H1 (cell line): Measurements from ENCODE around the gene MAF. TPM values are rescaled to one million over a fixed set of nuclear protein-coding genes. Genes with fewer than 3 reads are reported as not detected.

Experiments used
- CTCF ChIA-PET: fragments of 300-600 bp; sonication (Branson Sonifier 250); formaldehyde crosslinking; loops from one replicate; lab custom pipeline; 2021; ENCODE audit not compliant: partially characterized antibody; lab: Charles Lee
- POLR2A ChIA-PET: fragments of 300-600 bp; sonication (Branson Sonifier 250); formaldehyde crosslinking; loops from one replicate; lab custom pipeline; 2021; ENCODE audit warnings: inconsistent platforms; ENCODE audit not compliant: partially characterized antibody; lab: Charles Lee
- DNase-seq, 2 experiments: peaks; one replicate each; pipeline versions ENCODE4 v3.0.0 to v3.0.0-alpha.2; 2010 to 2022; ENCODE audit warnings: low spot score in 2 of 2, low read depth in 1 of 2, mixed read lengths in 1 of 2
- FAIRE-seq: peaks from 2 replicates; lab custom pipeline; 2011; peaks lifted over from hg19 to GRCh38; lab: Jason Lieb, UNC
- H2AFZ ChIP-seq: 2 replicates; pipeline ENCODE4 v1.8.1; 2012; ENCODE audit warnings: low read length, inconsistent platforms
- H2AK5ac ChIP-seq: 2 replicates; pipeline ENCODE4 v1.6.1; 2013; ENCODE audit warnings: low read depth, low read length
- H2BK120ac ChIP-seq: replicated peaks from 2 replicates; pipeline ENCODE3; 2013; ENCODE audit warnings: low read depth, low read length, inconsistent platforms
- H2BK12ac ChIP-seq: 2 replicates; pipeline ENCODE4 v1.6.1; 2013; ENCODE audit warnings: low read depth, low read length
- H2BK15ac ChIP-seq: 2 replicates; pipeline ENCODE4 v1.6.1; 2013; ENCODE audit warnings: low read length
- H2BK20ac ChIP-seq: 2 replicates; pipeline ENCODE4 v1.6.1; 2013; ENCODE audit warnings: low read length
- H2BK5ac ChIP-seq: 2 replicates; pipeline ENCODE4 v1.6.1; 2013; ENCODE audit warnings: low read depth, low read length
- H3K14ac ChIP-seq: 2 replicates; pipeline ENCODE4 v1.6.1; 2013; ENCODE audit warnings: inconsistent platforms; ENCODE audit not compliant: insufficient read length
- H3K18ac ChIP-seq: 2 replicates; pipeline ENCODE4 v1.6.1; 2013; ENCODE audit warnings: low read length; ENCODE audit errors: extremely low read depth
- H3K23ac ChIP-seq: 2 replicates; pipeline ENCODE4 v1.6.1; 2013; ENCODE audit warnings: inconsistent platforms; ENCODE audit not compliant: insufficient read length
- H3K23me2 ChIP-seq: 2 replicates; pipeline ENCODE4 v1.6.1; 2013; ENCODE audit warnings: low read depth, low read length
- H3K27ac ChIP-seq: 2 replicates; pipeline ENCODE4 v1.6.1; 2011; ENCODE audit warnings: low read depth, low read length, inconsistent platforms
- H3K27me3 ChIP-seq, 4 experiments: replicated peaks in 1 of 4; 1 replicate in 1 of 4; 2 replicates in 3 of 4; pipeline versions ENCODE4 v1.6.1 to v1.8.1; 2011 to 2013; ENCODE audit warnings: low read length in 3 of 4, mild to moderate bottlenecking in 3 of 4, inconsistent platforms in 2 of 4, mixed read lengths in 2 of 4, moderate library complexity in 1 of 4; ENCODE audit not compliant: control insufficient read depth in 3 of 4, insufficient read depth in 3 of 4; ENCODE audit errors: extremely low read depth in 1 of 4
- H3K36me3 ChIP-seq, 4 experiments: 2 replicates each; pipeline versions ENCODE4 v1.6.1 to v1.8.1; 2011 to 2013; ENCODE audit warnings: mild to moderate bottlenecking in 4 of 4, low read length in 3 of 4, moderate library complexity in 2 of 4, control low read depth in 1 of 4, inconsistent platforms in 1 of 4; ENCODE audit not compliant: insufficient read depth in 4 of 4, control insufficient read depth in 2 of 4
- H3K4ac ChIP-seq: replicated peaks from 2 replicates; pipeline ENCODE3; 2013; ENCODE audit warnings: low read length, low read depth, mixed read lengths, inconsistent platforms; ENCODE audit not compliant: insufficient read length
- H3K4me1 ChIP-seq, 4 experiments: replicated peaks in 1 of 4; 1 replicate in 1 of 4; 2 replicates in 3 of 4; pipeline versions ENCODE4 v1.6.1 to v1.8.1; 2011 to 2013; ENCODE audit warnings: low read length in 3 of 4, inconsistent platforms in 2 of 4, mixed read lengths in 1 of 4; ENCODE audit not compliant: insufficient read depth in 4 of 4, control insufficient read depth in 3 of 4
- H3K4me2 ChIP-seq, 2 experiments: 2 replicates each; pipeline versions ENCODE4 v1.6.1 to v1.8.1; 2011 to 2013; ENCODE audit warnings: low read depth in 2 of 2, low read length in 2 of 2, control low read depth in 1 of 2, inconsistent platforms in 1 of 2, mild to moderate bottlenecking in 1 of 2; ENCODE audit not compliant: insufficient read depth in 1 of 2
- H3K4me3 ChIP-seq, 4 experiments: fragments of 200-600, 300-600 bp in 1 of 4; sonication (generic), shearing (Covaris generic), sonication (Bioruptor Twin) in 1 of 4; 2 replicates each; pipeline versions ENCODE4 v1.5.1 to v1.8.1; 2011 to 2016; ENCODE audit warnings: low read length in 4 of 4, low read depth in 3 of 4, control low read depth in 2 of 4, inconsistent platforms in 2 of 4, mild to moderate bottlenecking in 2 of 4, mixed read lengths in 1 of 4, moderate library complexity in 1 of 4; ENCODE audit not compliant: insufficient read depth in 2 of 4; ENCODE audit errors: extremely low read depth in 1 of 4
- H3K56ac ChIP-seq: replicated peaks from 2 replicates; pipeline ENCODE3; 2013; ENCODE audit warnings: low read depth, mild to moderate bottlenecking, mixed read lengths, low read length, inconsistent platforms; ENCODE audit not compliant: insufficient read length
- H3K79me1 ChIP-seq: 2 replicates; pipeline ENCODE4 v1.6.1; 2013; ENCODE audit warnings: low read depth, low read length, control low read depth
- H3K79me2 ChIP-seq, 2 experiments: 2 replicates each; pipeline versions ENCODE4 v1.6.1 to v1.8.1; 2012 to 2013; ENCODE audit warnings: low read length in 2 of 2, mild to moderate bottlenecking in 2 of 2, inconsistent platforms in 1 of 2; ENCODE audit not compliant: insufficient read depth in 2 of 2, control insufficient read depth in 1 of 2
- H3K9ac ChIP-seq, 4 experiments: replicated peaks in 1 of 4; 1 replicate in 1 of 4; 2 replicates in 3 of 4; pipeline versions ENCODE4 v1.6.1 to v1.8.1; 2011 to 2013; ENCODE audit warnings: low read depth in 3 of 4, low read length in 3 of 4, control low read depth in 2 of 4, mild to moderate bottlenecking in 2 of 4, moderate library complexity in 2 of 4, inconsistent platforms in 1 of 4; ENCODE audit errors: extremely low read depth in 1 of 4
- H3K9me3 ChIP-seq, 2 experiments: 2 replicates each; pipeline versions ENCODE4 v1.6.1 to v1.8.1; 2012 to 2013; ENCODE audit warnings: mild to moderate bottlenecking in 2 of 2, moderate library complexity in 2 of 2, control low read depth in 1 of 2, inconsistent platforms in 1 of 2, low read depth in 1 of 2, low read length in 1 of 2, mixed read lengths in 1 of 2; ENCODE audit not compliant: insufficient read depth in 2 of 2
- H4K20me1 ChIP-seq, 2 experiments: replicated peaks in 1 of 2; 2 replicates each; pipeline versions ENCODE3 to v1.8.1; 2011 to 2013; ENCODE audit warnings: inconsistent platforms in 2 of 2, low read length in 2 of 2, mild to moderate bottlenecking in 1 of 2; ENCODE audit not compliant: insufficient read depth in 2 of 2, control insufficient read depth in 1 of 2
- H4K5ac ChIP-seq: 2 replicates; pipeline ENCODE4 v1.6.1; 2013; ENCODE audit warnings: low read length, low read depth, mixed read lengths, inconsistent platforms; ENCODE audit not compliant: insufficient read length
- H4K8ac ChIP-seq: 2 replicates; pipeline ENCODE4 v1.8.0; 2013; ENCODE audit warnings: mild to moderate bottlenecking, moderate library complexity, low read length, inconsistent platforms; ENCODE audit not compliant: insufficient read depth; ENCODE audit errors: extremely low read depth
- H4K91ac ChIP-seq: replicated peaks from 2 replicates; pipeline ENCODE3; 2013; ENCODE audit warnings: low read length, mixed read lengths, inconsistent platforms; ENCODE audit not compliant: insufficient read length
- CBX8 ChIP-seq: fragments of 300-800, 300-1000 bp; sonication (generic); IDR thresholded peaks from 2 replicates; pipeline ENCODE4 v1.7.1; 2016; ENCODE audit warnings: low read depth, low read length, borderline replicate concordance
- CEBPB ChIP-seq: IDR thresholded peaks from 2 replicates; pipeline ENCODE4 v1.6.1; 2012; ENCODE audit warnings: low read depth, low read length
- CHD2 ChIP-seq: IDR thresholded peaks from 2 replicates; pipeline ENCODE4 v1.6.1; 2012; ENCODE audit warnings: low read length, improper control_type of control experiment
- CTBP2 ChIP-seq: IDR thresholded peaks from 2 replicates; pipeline ENCODE4 v1.7.0; 2011; ENCODE audit warnings: borderline replicate concordance, mild to moderate bottlenecking, moderate library complexity, mixed read lengths, low read length; ENCODE audit not compliant: insufficient read depth, insufficient read length
- KDM5A ChIP-seq: fragments of 200-600 bp; IDR thresholded peaks from 2 replicates; pipeline ENCODE4 v1.7.1; 2012; ENCODE audit warnings: mild to moderate bottlenecking, low read length, inconsistent platforms, mixed read lengths
- NRF1 ChIP-seq: IDR thresholded peaks from 2 replicates; pipeline ENCODE4 v1.6.1; 2011; ENCODE audit warnings: mild to moderate bottlenecking, low read depth, low read length, improper control_type of control experiment
- PHF8 ChIP-seq: fragments of 200-600 bp; sonication (generic); conservative IDR thresholded peaks from 2 replicates; pipeline ENCODE4 v1.7.1; 2012; ENCODE audit warnings: low read depth, mild to moderate bottlenecking, inconsistent platforms, low read length, moderate library complexity
- POLR2AphosphoS5 ChIP-seq: IDR thresholded peaks from 2 replicates; pipeline ENCODE4 v1.6.1; 2011; ENCODE audit warnings: low read depth, low read length
- POU5F1 ChIP-seq: IDR thresholded peaks from 2 replicates; pipeline ENCODE4 v1.6.1; 2011; ENCODE audit warnings: low read depth, mild to moderate bottlenecking, low read length, moderate library complexity
- RFX5 ChIP-seq: IDR thresholded peaks from 2 replicates; pipeline ENCODE4 v1.6.1; 2011; ENCODE audit warnings: low read depth, low read length, improper control_type of control experiment, borderline replicate concordance
- TEAD4 ChIP-seq: IDR thresholded peaks from 2 replicates; pipeline ENCODE4 v1.6.1; 2012; ENCODE audit warnings: low read depth, low read length, inconsistent platforms, mixed read lengths
- YY1 ChIP-seq: IDR thresholded peaks from 2 replicates; pipeline ENCODE4 v1.6.1; 2011; ENCODE audit warnings: low read depth, mild to moderate bottlenecking, low read length
- ZNF274 ChIP-seq: IDR thresholded peaks from 2 replicates; pipeline ENCODE4 v1.7.0; 2012; ENCODE audit warnings: low read length, borderline replicate concordance; ENCODE audit errors: extremely low read depth
- WGBS, 2 experiments: shearing (Covaris generic) in 1 of 2; methylation state at CpG; one replicate each; pipeline versions ENCODE4 v1.1.6 to v1.1.7; 2013 to 2015; ENCODE audit warnings: low lambda C conversion rate in 2 of 2, mixed read lengths in 2 of 2, inconsistent platforms in 1 of 2, low coverage in 1 of 2, missing lambda C conversion rate in 1 of 2; ENCODE audit not compliant: insufficient replicate concordance in 2 of 2, insufficient coverage in 1 of 2, insufficient read length in 1 of 2; ENCODE audit errors: extremely low coverage in 1 of 2, missing lambda C conversion rate in 1 of 2; 5-methylcytosine and 5-hydroxymethylcytosine counted together
- polyA plus RNA-seq, 7 experiments: library from polyadenylated mRNA; depleted of rRNA in 3 of 7; stranded (reverse) in 5 of 7; unstranded in 2 of 7; fragments of >200 nt in 5 of 7; fragments of 200-250 nt in 2 of 7; gene quantifications; 1 replicate in 5 of 7; 2 replicates in 1 of 7; 4 replicates in 1 of 7; pipeline versions ENCODE4 v1.2.1 to v1.2.3, GENCODE V29; 2011 to 2013; ENCODE audit warnings: missing spikeins in 2 of 7, mixed read lengths in 2 of 7
- total RNA-seq: library from RNA; stranded (reverse); fragmentation: NEBNext Ultra II Directional; extraction: Animal tissue kit (Norgen Biotek cat#: 25700); gene quantifications from 2 replicates; pipeline ENCODE4 v1.2.1, GENCODE V29; 2021

MAF gene
- total and polyA plus RNA-seq, 2 of the 8 experiments (the other 6 are each of a cell fraction or from before 2014, with no cell fraction given): 1.3 to 2.7 TPM

GRCh38 chr16:79595231-79595641, 5.3 kb downstream of the MAF start:
- no peak overlapping the region for H3K18ac ChIP-seq
- H3K36me3 ChIP-seq: no peaks in the 10 kb centered on the region
- peaks cover 0 to 9% (median 4%) of the 10 kb centered on the region in 4 experiments; a peak in 3 of 7 replicates for H3K4me1 ChIP-seq
- H4K8ac ChIP-seq: no peak overlapping the region
- ChIA-PET POLR2A (no interaction called here), CTCF (interaction anchor here (0.6 to 1.6 kb wide), 2 partner anchors 25 to 38 kb away, joined by 3 read pairs; no protein-coding TSS in a partner anchor)
- H3K4ac ChIP-seq: no peak overlapping the region
- FAIRE-seq (no peak), DNase-seq (no peak)
- H2BK12ac ChIP-seq: no peak overlapping the region
- H3K4me2 ChIP-seq: no peak overlapping the region
- H3K9me3 ChIP-seq: no peaks in the 10 kb centered on the region
- no peak overlapping the region for H4K91ac ChIP-seq
- TF ChIP-seq NRF1 (no peak), ZNF274 (no peak), CBX8 (no peak), CTBP2 (no peak), RFX5 (no peak), TEAD4 (no peak), POU5F1 (no peak), POLR2AphosphoS5 (no peak), CEBPB (no peak), YY1 (no peak), CHD2 (no peak), PHF8 (no peak), KDM5A (no peak)
- peaks cover 14% of the 10 kb centered on the region; the same call in 1 of the 2 replicates for H3K23me2 ChIP-seq
- H3K56ac ChIP-seq: no peak overlapping the region
- H2BK15ac ChIP-seq: no peak overlapping the region
- H2AFZ ChIP-seq: no peak overlapping the region
- no peaks in the 10 kb centered on the region for H3K79me1 ChIP-seq
- H2BK20ac ChIP-seq: no peak overlapping the region
- WGBS, 2 experiments: 84% methylated on average over 5 of the region's 5 CpGs; no CpG with 5 or more reads in 1 of the 2 experiments
- no peak overlapping the region for H3K4me3 ChIP-seq
- H3K27me3 ChIP-seq: peaks cover 0 to 8% (median 6%) of the 10 kb centered on the region in 4 experiments; a peak in 3 of 7 replicates
- no peaks in the 10 kb centered on the region; a peak in 1 of 4 replicates for H3K79me2 ChIP-seq
- no peak overlapping the region for H2BK120ac ChIP-seq
- H3K27ac ChIP-seq: no peak overlapping the region
- H2AK5ac ChIP-seq: no peak overlapping the region
- H2BK5ac ChIP-seq: no peak overlapping the region
- no peaks in the 10 kb centered on the region for H4K20me1 ChIP-seq
- no peak overlapping the region for H3K14ac ChIP-seq
- no peak overlapping the region for H3K9ac ChIP-seq
- no peak overlapping the region for H4K5ac ChIP-seq
- H3K23ac ChIP-seq: no peak overlapping the region
